Measurements from ENCODE around the gene LRP1B. TPM values are rescaled to one million over a fixed set of nuclear protein-coding genes. Genes with fewer than 3 reads are reported as not detected.

The LRP1B gene
- total RNA-seq, 1 experiment from 2014 or later = 0.21 TPM

GRCh38 chr2:141498561-141498960 lies 632.3 kb downstream of the LRP1B start:
- Mint-ChIP-seq H3K9me3 (ENCODE audit: low read depth, unreplicated experiment) (no peaks in the 10 kb centered on the region), H3K4me1 (ENCODE audit: low read depth, unreplicated experiment) (peaks cover 6% of the 10 kb centered on the region), H3K36me3 (ENCODE audit: insufficient read depth, unreplicated experiment) (no peaks in the 10 kb centered on the region), H3K27ac (ENCODE audit: unreplicated experiment) (no peak overlapping the region), H3K27me3 (ENCODE audit: unreplicated experiment) (no peaks in the 10 kb centered on the region), H3K4me3 (ENCODE audit: low read depth, unreplicated experiment) (no peak overlapping the region)
- TF ChIP-seq CTCF (IDR thresholded peaks at IDR 0.05; ENCODE audit: unreplicated experiment) = no peak
- no TSS peak for BruUV-seq (replicated peaks)
- CTCF ChIA-PET = no interaction called here
- intact Hi-C loops (cut with micrococcal nuclease; ENCODE audit: unreplicated experiment) = no loop called here
- no peak for DNase-seq

- intact Hi-C loops (cut with micrococcal nuclease; ENCODE audit: unreplicated experiment) = no loop called here
- CTCF ChIA-PET = no interaction called here
- H3K27me3 Mint-ChIP-seq (ENCODE audit: unreplicated experiment) = no peaks in the 10 kb centered on the region
Observed at GRCh38 chr2:141497272-141497671, 633.5 kb downstream of the LRP1B start.

GRCh38 chr2:141496810-141497209 lies 634.0 kb downstream of the LRP1B start:
- TF ChIP-seq CTCF (IDR thresholded peaks at IDR 0.05; ENCODE audit: unreplicated experiment) = no peak
- Mint-ChIP-seq H3K27ac (ENCODE audit: unreplicated experiment) (no peak overlapping the region), H3K9me3 (ENCODE audit: low read depth, unreplicated experiment) (no peaks in the 10 kb centered on the region), H3K4me1 (ENCODE audit: low read depth, unreplicated experiment) (peaks cover 6% of the 10 kb centered on the region), H3K27me3 (ENCODE audit: unreplicated experiment) (no peaks in the 10 kb centered on the region), H3K36me3 (ENCODE audit: insufficient read depth, unreplicated experiment) (no peaks in the 10 kb centered on the region), H3K4me3 (ENCODE audit: low read depth, unreplicated experiment) (no peak overlapping the region)
- intact Hi-C loops (cut with micrococcal nuclease; ENCODE audit: unreplicated experiment) = no loop called here
- CTCF ChIA-PET = no interaction called here
- no TSS peak for BruUV-seq (replicated peaks)
- no peak for DNase-seq

More at GRCh38 chr2:141497272-141497671, 633.5 kb downstream of the LRP1B start:
- TF ChIP-seq CTCF (IDR thresholded peaks at IDR 0.05; ENCODE audit: unreplicated experiment) = no peak
- H3K9me3 Mint-ChIP-seq (ENCODE audit: low read depth, unreplicated experiment) = no peaks in the 10 kb centered on the region
- no TSS peak for BruUV-seq (replicated peaks)
- peaks cover 6% of the 10 kb centered on the region for H3K4me1 Mint-ChIP-seq (ENCODE audit: low read depth, unreplicated experiment)
- no peak overlapping the region for H3K4me3 Mint-ChIP-seq (ENCODE audit: low read depth, unreplicated experiment)
- no peak overlapping the region for H3K27ac Mint-ChIP-seq (ENCODE audit: unreplicated experiment)
- no peak for DNase-seq
- no peaks in the 10 kb centered on the region for H3K36me3 Mint-ChIP-seq (ENCODE audit: insufficient read depth, unreplicated experiment)

GRCh38 chr2:141493936-141494335 lies 636.9 kb downstream of the LRP1B start:
- no peak for TF ChIP-seq CTCF (IDR thresholded peaks at IDR 0.05; ENCODE audit: unreplicated experiment)
- peaks cover 6% of the 10 kb centered on the region for H3K4me1 Mint-ChIP-seq (ENCODE audit: low read depth, unreplicated experiment)
- no peaks in the 10 kb centered on the region for H3K9me3 Mint-ChIP-seq (ENCODE audit: low read depth, unreplicated experiment)
- intact Hi-C loops (cut with micrococcal nuclease; ENCODE audit: unreplicated experiment) = no loop called here
- H3K27ac Mint-ChIP-seq (ENCODE audit: unreplicated experiment) = no peak overlapping the region
- DNase-seq = no peak
- no peak overlapping the region for H3K4me3 Mint-ChIP-seq (ENCODE audit: low read depth, unreplicated experiment)
- BruUV-seq (replicated peaks) = no TSS peak
- CTCF ChIA-PET = no interaction called here
- H3K27me3 Mint-ChIP-seq (ENCODE audit: unreplicated experiment) = no peaks in the 10 kb centered on the region
- no peaks in the 10 kb centered on the region for H3K36me3 Mint-ChIP-seq (ENCODE audit: insufficient read depth, unreplicated experiment)
